ENCODE measurements around the gene DDX54. TPM values are rescaled to one million over a fixed set of nuclear protein-coding genes. Genes with fewer than 3 reads are reported as not detected.

Gene DDX54
- polyA plus RNA-seq, 3 donors = 7.9 to 32.2 (median 13.6) TPM

DNA sequence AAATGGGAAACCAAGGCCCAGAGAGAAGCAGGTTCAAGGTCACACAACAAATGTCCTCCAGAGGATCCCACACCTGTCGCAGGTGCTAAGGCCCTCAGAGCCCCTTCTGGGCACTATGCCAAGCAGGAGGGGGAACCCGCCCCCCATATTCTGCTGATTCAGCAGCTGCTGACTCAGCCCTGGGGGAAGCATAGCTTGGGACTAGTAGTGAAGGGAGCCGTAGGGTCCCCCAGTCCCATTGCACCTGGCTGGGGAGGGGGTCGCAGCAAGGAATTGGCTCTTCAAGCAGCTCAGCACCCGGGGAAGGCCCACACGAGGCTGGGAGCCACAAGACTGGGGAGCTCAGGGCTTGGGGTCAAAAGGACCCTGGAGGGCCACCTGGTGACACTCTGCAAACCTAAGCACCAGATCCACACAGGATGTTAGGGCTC, 50.7 kb downstream of the DDX54 start:
- H3K4me1 ChIP-seq (ENCODE audit: control insufficient read depth in 1 of 2, insufficient read depth in 2 of 2, low read length in 2 of 2) = peaks cover 7 to 11% of the 10 kb centered on the region in 2 donors
- peak overlapping the region in 2 of 7 donors; percentile 40 for H3K27ac Mint-ChIP-seq
- WGBS (ENCODE audit: insufficient coverage) = 77% methylated on average over 6 of the region's 6 CpGs
- no peaks in the 10 kb centered on the region for H3K36me3 ChIP-seq (replicated peaks in 1 of 2; ENCODE audit: control insufficient read depth in 1 of 2, insufficient read depth in 2 of 2, low read length in 2 of 2)
- no peaks in the 10 kb centered on the region for H4K20me1 ChIP-seq (ENCODE audit: insufficient read depth, low read length)
- no peaks in the 10 kb centered on the region for H3K9me3 ChIP-seq (replicated peaks in 1 of 2; ENCODE audit: control insufficient read depth in 1 of 2, insufficient read depth in 1 of 2, low read length in 2 of 2)
- peaks cover 0 to 25% of the 10 kb centered on the region in 2 donors for H3K27me3 ChIP-seq (ENCODE audit: control insufficient read depth in 2 of 2, insufficient read depth in 2 of 2, low read length in 2 of 2)
- no peak overlapping the region for H3K4me2 ChIP-seq (replicated peaks; ENCODE audit: extremely low read depth, low read length, poor library complexity, severe bottlenecking)
- H3K79me2 ChIP-seq (ENCODE audit: insufficient read depth, low read length) = no peaks in the 10 kb centered on the region
- no peak overlapping the region for H3K9ac ChIP-seq (ENCODE audit: insufficient read depth, low read length, poor library complexity, severe bottlenecking)
- peaks cover 26 to 50% (median 27%) of the 10 kb centered on the region in 3 donors for H3K27me3 Mint-ChIP-seq (ENCODE audit: low read depth in 3 of 3)
- peaks cover 16% of the 10 kb centered on the region for H3K4me1 Mint-ChIP-seq
- no peak overlapping the region for H3K4me3 Mint-ChIP-seq
- no peak overlapping the region for H2AFZ ChIP-seq (ENCODE audit: insufficient read depth, low read depth, low read length, poor library complexity, severe bottlenecking)
- no peak overlapping the region for H3K27ac ChIP-seq (ENCODE audit: low read depth in 1 of 2, low read length in 2 of 2)
- TF ChIP-seq, protein P1, sequence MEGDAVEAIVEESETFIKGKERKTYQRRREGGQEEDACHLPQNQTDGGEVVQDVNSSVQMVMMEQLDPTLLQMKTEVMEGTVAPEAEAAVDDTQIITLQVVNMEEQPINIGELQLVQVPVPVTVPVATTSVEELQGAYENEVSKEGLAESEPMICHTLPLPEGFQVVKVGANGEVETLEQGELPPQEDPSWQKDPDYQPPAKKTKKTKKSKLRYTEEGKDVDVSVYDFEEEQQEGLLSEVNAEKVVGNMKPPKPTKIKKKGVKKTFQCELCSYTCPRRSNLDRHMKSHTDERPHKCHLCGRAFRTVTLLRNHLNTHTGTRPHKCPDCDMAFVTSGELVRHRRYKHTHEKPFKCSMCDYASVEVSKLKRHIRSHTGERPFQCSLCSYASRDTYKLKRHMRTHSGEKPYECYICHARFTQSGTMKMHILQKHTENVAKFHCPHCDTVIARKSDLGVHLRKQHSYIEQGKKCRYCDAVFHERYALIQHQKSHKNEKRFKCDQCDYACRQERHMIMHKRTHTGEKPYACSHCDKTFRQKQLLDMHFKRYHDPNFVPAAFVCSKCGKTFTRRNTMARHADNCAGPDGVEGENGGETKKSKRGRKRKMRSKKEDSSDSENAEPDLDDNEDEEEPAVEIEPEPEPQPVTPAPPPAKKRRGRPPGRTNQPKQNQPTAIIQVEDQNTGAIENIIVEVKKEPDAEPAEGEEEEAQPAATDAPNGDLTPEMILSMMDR (IDR thresholded peaks at IDR 0.05) = no peak
- intact Hi-C loops (cut with micrococcal nuclease) = no loop called here
- DNase-seq = no peak
- peaks cover 0 to 6% (median 0%) of the 10 kb centered on the region in 7 donors for H3K9me3 Mint-ChIP-seq
- no peaks in the 10 kb centered on the region for H3K36me3 Mint-ChIP-seq
- H3K4me3 ChIP-seq (replicated peaks in 1 of 3; ENCODE audit: low read depth in 2 of 3, low read length in 3 of 3) = no peak overlapping the region

DNA sequence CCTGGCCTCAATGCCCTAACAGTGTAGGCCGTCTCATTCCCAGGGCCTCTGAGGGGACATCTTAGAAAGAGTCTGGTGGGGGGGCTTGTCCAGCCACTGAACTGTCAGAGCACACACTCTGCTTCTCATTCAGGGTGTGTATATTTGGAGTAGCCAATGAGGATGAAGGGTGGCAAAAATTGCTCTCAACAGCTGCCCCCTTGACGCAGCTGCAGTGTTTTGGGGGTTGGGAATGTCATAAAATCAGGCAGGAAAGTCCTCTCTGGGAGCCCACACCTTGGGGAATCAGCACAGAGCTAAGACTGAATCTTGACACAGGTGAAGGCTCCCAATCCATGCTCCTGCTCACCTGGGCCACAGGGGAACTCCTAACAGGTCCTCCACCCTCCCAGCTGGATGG, 51.2 kb downstream of the DDX54 start:
- Mint-ChIP-seq H3K9me3 (peaks cover 0 to 6% (median 0%) of the 10 kb centered on the region in 7 donors), H3K36me3 (no peaks in the 10 kb centered on the region), H3K27me3 (ENCODE audit: low read depth in 3 of 3) (peaks cover 27 to 50% (median 29%) of the 10 kb centered on the region in 3 donors), H3K27ac (no peak overlapping the region), H3K4me1 (peaks cover 17% of the 10 kb centered on the region), H3K4me3 (no peak overlapping the region)
- H4K20me1 ChIP-seq (ENCODE audit: insufficient read depth, low read length) = no peaks in the 10 kb centered on the region
- H3K27ac ChIP-seq (ENCODE audit: low read depth in 1 of 2, low read length in 2 of 2) = no peak overlapping the region
- no peak overlapping the region for H2AFZ ChIP-seq (ENCODE audit: insufficient read depth, low read depth, low read length, poor library complexity, severe bottlenecking)
- no peak overlapping the region for H3K4me2 ChIP-seq (replicated peaks; ENCODE audit: extremely low read depth, low read length, poor library complexity, severe bottlenecking)
- TF ChIP-seq, protein P1 (IDR thresholded peaks at IDR 0.05) = no peak
- intact Hi-C loops (cut with micrococcal nuclease) = no loop called here
- DNase-seq = no peak
- H3K36me3 ChIP-seq (replicated peaks in 1 of 2; ENCODE audit: control insufficient read depth in 1 of 2, insufficient read depth in 2 of 2, low read length in 2 of 2) = no peaks in the 10 kb centered on the region
- H3K27me3 ChIP-seq (ENCODE audit: control insufficient read depth in 2 of 2, insufficient read depth in 2 of 2, low read length in 2 of 2) = peaks cover 0 to 25% of the 10 kb centered on the region in 2 donors
- H3K9me3 ChIP-seq (replicated peaks in 1 of 2; ENCODE audit: control insufficient read depth in 1 of 2, insufficient read depth in 1 of 2, low read length in 2 of 2) = no peaks in the 10 kb centered on the region
- WGBS (ENCODE audit: insufficient coverage) = 90% methylated on average over 1 of the region's 2 CpGs
- H3K79me2 ChIP-seq (ENCODE audit: insufficient read depth, low read length) = no peaks in the 10 kb centered on the region
- H3K4me1 ChIP-seq (ENCODE audit: control insufficient read depth in 1 of 2, insufficient read depth in 2 of 2, low read length in 2 of 2) = peaks cover 7 to 11% of the 10 kb centered on the region in 2 donors
- no peak overlapping the region for H3K9ac ChIP-seq (ENCODE audit: insufficient read depth, low read length, poor library complexity, severe bottlenecking)
- no peak overlapping the region for H3K4me3 ChIP-seq (replicated peaks in 1 of 3; ENCODE audit: low read depth in 2 of 3, low read length in 3 of 3)
